Suprapubic skin (tissue), 4 donors: ENCODE data around the gene NCAM2. TPM values are rescaled to one million over a fixed set of nuclear protein-coding genes. Genes with fewer than 3 reads are reported as not detected.

Experiments
- DNase-seq, 2 donors: peaks; one replicate each; pipeline ENCODE4 v3.0.0-alpha.2; 2019; ENCODE audit warnings: low spot score in 2 of 2
- H3K27ac ChIP-seq: fragments of 200-600 bp; sonication (generic); one replicate; pipeline ENCODE4 v1.5.1; 2019
- H3K27me3 ChIP-seq: fragments of 200-600 bp; sonication (generic); one replicate; pipeline ENCODE4 v1.5.1; 2019
- H3K36me3 ChIP-seq: fragments of 200-600 bp; sonication (generic); one replicate; pipeline ENCODE4 v1.5.1; 2019
- H3K4me1 ChIP-seq: fragments of 200-600 bp; sonication (generic); one replicate; pipeline ENCODE4 v1.5.1; 2019
- H3K4me3 ChIP-seq: fragments of 200-600 bp; sonication (generic); one replicate; pipeline ENCODE4 v1.5.1; 2019; ENCODE audit warnings: mild to moderate bottlenecking
- H3K9me3 ChIP-seq: fragments of 200-600 bp; sonication (generic); one replicate; pipeline ENCODE4 v1.5.1; 2019
- CTCF ChIP-seq, 2 donors: fragments of 200-600 bp in 1 of 2; fragments of 450-650 bp in 1 of 2; sonication (generic) in 1 of 2; IDR thresholded peaks; one replicate each; pipeline ENCODE4 v1.5.1; 2016 to 2019; ENCODE audit warnings: antibody characterized with exemption in 2 of 2, mild to moderate bottlenecking in 1 of 2, moderate library complexity in 1 of 2
- EP300 ChIP-seq: sonication (generic); formaldehyde crosslinking; IDR thresholded peaks from one replicate; pipeline ENCODE4 v1.6.1; 2017; ENCODE audit warnings: antibody characterized with exemption
- POLR2A ChIP-seq, 2 donors: fragments of 450-650 bp; IDR thresholded peaks; one replicate each; pipeline ENCODE4 v1.6.1; 2017; ENCODE audit warnings: antibody characterized with exemption in 2 of 2, mild to moderate bottlenecking in 2 of 2, moderate library complexity in 2 of 2
- POLR2AphosphoS5 ChIP-seq, 3 donors: sonication (generic); formaldehyde crosslinking; IDR thresholded peaks; one replicate each; pipeline ENCODE4 v1.6.1; 2017; ENCODE audit warnings: antibody characterized with exemption in 3 of 3
- WGBS: methylation state at CpG from one replicate; pipeline ENCODE4 v1.1.5; 2018; 5-methylcytosine and 5-hydroxymethylcytosine counted together
- total RNA-seq, 4 donors: library from RNA; depleted of rRNA; stranded (reverse); fragments of >200 nt; gene quantifications; one replicate each; pipeline ENCODE4 v1.1.0, GENCODE V29; 2016

NCAM2 gene
- total RNA-seq, 4 donors from 2014 or later, result 0.25 to 1.0 (median 0.92) TPM

- no peak overlapping the region for H3K4me3 ChIP-seq
- no peaks in the 10 kb centered on the region for H3K36me3 ChIP-seq
- 55% methylated on average over 3 of the region's 3 CpGs for WGBS
- H3K9me3 ChIP-seq, result no peaks in the 10 kb centered on the region
- no peaks in the 10 kb centered on the region for H3K27me3 ChIP-seq
- DNase-seq, result no peak
- no peak overlapping the region for H3K27ac ChIP-seq
- TF ChIP-seq POLR2AphosphoS5 (IDR thresholded peaks at IDR 0.05) (no peak), EP300 (no peak), CTCF (IDR thresholded peaks at IDR 0.05) (no peak), POLR2A (IDR thresholded peaks at IDR 0.05) (no peak)
- H3K4me1 ChIP-seq, result no peaks in the 10 kb centered on the region
Observed at GRCh38 chr21:21182401-21183010, 184.3 kb downstream of the NCAM2 start.

- no peaks in the 10 kb centered on the region for H3K9me3 ChIP-seq
- WGBS, result 84% methylated on average over 3 of the region's 3 CpGs
Observed at GRCh38 chr21:21183092-21183491, 184.9 kb downstream of the NCAM2 start.

GRCh38 chr21:21184771-21185528, 186.7 kb downstream of the NCAM2 start:
- 85% methylated on average over 4 of the region's 4 CpGs for WGBS
- no peaks in the 10 kb centered on the region for H3K27me3 ChIP-seq

More at GRCh38 chr21:21183092-21183491, 184.9 kb downstream of the NCAM2 start:
- H3K4me1 ChIP-seq, result no peaks in the 10 kb centered on the region
- H3K36me3 ChIP-seq, result no peaks in the 10 kb centered on the region
- no peak for DNase-seq
- H3K27ac ChIP-seq, result no peak overlapping the region
- H3K27me3 ChIP-seq, result no peaks in the 10 kb centered on the region
- TF ChIP-seq EP300 (no peak), POLR2AphosphoS5 (IDR thresholded peaks at IDR 0.05) (no peak), POLR2A (IDR thresholded peaks at IDR 0.05) (no peak), CTCF (IDR thresholded peaks at IDR 0.05) (no peak)
- H3K4me3 ChIP-seq, result no peak overlapping the region

GRCh38 chr21:21187579-21187978, 189.4 kb downstream of the NCAM2 start:
- no peak for TF ChIP-seq CTCF (IDR thresholded peaks at IDR 0.05)
- no peak for TF ChIP-seq POLR2AphosphoS5 (IDR thresholded peaks at IDR 0.05)
- TF ChIP-seq EP300, result no peak
- no peak for TF ChIP-seq POLR2A (IDR thresholded peaks at IDR 0.05)
- no peak overlapping the region for H3K27ac ChIP-seq
- H3K9me3 ChIP-seq, result no peaks in the 10 kb centered on the region
- H3K4me3 ChIP-seq, result no peak overlapping the region
- H3K4me1 ChIP-seq, result no peaks in the 10 kb centered on the region
- 82% methylated on average over 2 of the region's 2 CpGs for WGBS
- no peaks in the 10 kb centered on the region for H3K27me3 ChIP-seq
- no peaks in the 10 kb centered on the region for H3K36me3 ChIP-seq
- no peak for DNase-seq

More at GRCh38 chr21:21184771-21185528, 186.7 kb downstream of the NCAM2 start:
- H3K27ac ChIP-seq, result no peak overlapping the region
- no peak overlapping the region for H3K4me3 ChIP-seq
- no peaks in the 10 kb centered on the region for H3K9me3 ChIP-seq
- no peak for DNase-seq
- no peaks in the 10 kb centered on the region for H3K4me1 ChIP-seq
- no peak for TF ChIP-seq POLR2A (IDR thresholded peaks at IDR 0.05)
- TF ChIP-seq EP300, result no peak
- no peak for TF ChIP-seq POLR2AphosphoS5 (IDR thresholded peaks at IDR 0.05)
- TF ChIP-seq CTCF (IDR thresholded peaks at IDR 0.05), result no peak
- no peaks in the 10 kb centered on the region for H3K36me3 ChIP-seq

- 64% methylated on average over 2 of the region's 2 CpGs for WGBS
- no peaks in the 10 kb centered on the region for H3K9me3 ChIP-seq
- H3K27ac ChIP-seq, result no peak overlapping the region
- no peak for DNase-seq
- H3K4me3 ChIP-seq, result no peak overlapping the region
- TF ChIP-seq EP300 (no peak), CTCF (IDR thresholded peaks at IDR 0.05) (no peak), POLR2AphosphoS5 (IDR thresholded peaks at IDR 0.05) (no peak), POLR2A (IDR thresholded peaks at IDR 0.05) (no peak)
- no peaks in the 10 kb centered on the region for H3K4me1 ChIP-seq
- H3K36me3 ChIP-seq, result no peaks in the 10 kb centered on the region
- no peaks in the 10 kb centered on the region for H3K27me3 ChIP-seq
Observed at GRCh38 chr21:21188513-21189195, 190.4 kb downstream of the NCAM2 start.
